Heart left ventricle (tissue), 13 donors: ENCODE results near the gene MORF4L2.

Experiments
- POLR2A ChIP-seq, 2 donors: fragments of 450-650 bp; IDR thresholded peaks; one replicate each; pipeline ENCODE4 v1.6.1; 2017; ENCODE audit warnings: antibody characterized with exemption in 2 of 2, mild to moderate bottlenecking in 2 of 2, moderate library complexity in 2 of 2
- TF ChIP-seq, protein P1 (sequence below), 12 donors: fragments of 200-600 bp; sonication (generic) in 4 of 12; IDR thresholded peaks; one replicate each; pipeline versions ENCODE4 v1.5.0 to v1.8.0; 2018 to 2022; ENCODE audit warnings: antibody characterized with exemption in 12 of 12, mild to moderate bottlenecking in 5 of 12
- donor health status: ischemic (EF 13 %, LVEDD 7.1; RV severe dilation, severe dysfunction).
- donor health status: DM: no; HTN: yes; CAD: no.
- donor health status: DM: no; HTN: no; CAD: no.
- donor health status: ischemic (EF 25% LVEDD 6.9; RV normal size, moderate dysfunction).
- donor health status: ischemic (EF 25% LVEDD 5.7; RV mildly dilated, moderate dysfunction).
- donor health status: ischemic (EF 35%, LVEDD 5.7; RV mildly dilated, moderate dysfunction).
- donor health status: nonischemic (EF 11% LVEDD 7.7; RV severe dilation, severe dysfunction).
- donor health status: DM: yes; HTN: yes; CAD: no.
- donor health status: PGD.
- donor health status: ischemic (EF 29% LVEDD 5.4; RV normal size, mild dysfunction).
- donor health status: nonischemic (EF 23%, LVEDD 6.1; RV moderate dilation, normal function).

DNA sequence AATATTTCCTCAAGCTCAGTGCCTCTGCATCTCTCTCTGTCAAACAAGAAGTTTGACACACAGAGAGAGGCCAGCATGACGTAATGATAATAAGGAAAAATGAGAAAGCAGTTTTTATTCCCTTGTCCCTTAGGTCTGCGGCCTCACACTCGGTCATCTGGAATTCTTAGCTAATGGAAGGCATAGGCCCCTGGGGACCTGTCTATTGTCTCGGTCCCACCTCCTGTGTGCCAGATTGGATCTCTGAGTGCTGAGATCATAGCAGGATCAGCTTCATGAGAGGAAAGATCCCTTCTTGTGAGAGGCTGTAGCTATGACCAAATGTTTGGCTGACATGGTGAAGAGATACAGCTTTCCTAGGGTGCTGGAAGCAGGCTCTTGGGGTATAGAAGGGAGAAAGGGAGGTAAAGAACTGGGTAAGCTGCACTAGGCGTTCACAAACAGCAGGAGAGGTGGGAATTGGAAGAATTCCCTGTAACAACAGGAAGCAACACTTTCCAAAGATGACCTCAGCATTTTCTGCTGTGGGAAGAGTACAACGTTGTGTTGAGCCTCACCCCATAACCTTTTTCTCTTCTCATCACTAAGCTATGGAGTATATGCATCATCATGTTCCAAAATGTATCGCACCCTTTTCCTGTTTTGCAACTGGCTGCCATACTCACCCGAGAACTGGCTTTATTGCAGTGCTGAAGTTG is 44.4 kb upstream of the MORF4L2 start:
- TF ChIP-seq, protein P1, sequence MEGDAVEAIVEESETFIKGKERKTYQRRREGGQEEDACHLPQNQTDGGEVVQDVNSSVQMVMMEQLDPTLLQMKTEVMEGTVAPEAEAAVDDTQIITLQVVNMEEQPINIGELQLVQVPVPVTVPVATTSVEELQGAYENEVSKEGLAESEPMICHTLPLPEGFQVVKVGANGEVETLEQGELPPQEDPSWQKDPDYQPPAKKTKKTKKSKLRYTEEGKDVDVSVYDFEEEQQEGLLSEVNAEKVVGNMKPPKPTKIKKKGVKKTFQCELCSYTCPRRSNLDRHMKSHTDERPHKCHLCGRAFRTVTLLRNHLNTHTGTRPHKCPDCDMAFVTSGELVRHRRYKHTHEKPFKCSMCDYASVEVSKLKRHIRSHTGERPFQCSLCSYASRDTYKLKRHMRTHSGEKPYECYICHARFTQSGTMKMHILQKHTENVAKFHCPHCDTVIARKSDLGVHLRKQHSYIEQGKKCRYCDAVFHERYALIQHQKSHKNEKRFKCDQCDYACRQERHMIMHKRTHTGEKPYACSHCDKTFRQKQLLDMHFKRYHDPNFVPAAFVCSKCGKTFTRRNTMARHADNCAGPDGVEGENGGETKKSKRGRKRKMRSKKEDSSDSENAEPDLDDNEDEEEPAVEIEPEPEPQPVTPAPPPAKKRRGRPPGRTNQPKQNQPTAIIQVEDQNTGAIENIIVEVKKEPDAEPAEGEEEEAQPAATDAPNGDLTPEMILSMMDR (IDR thresholded peaks at IDR 0.05): no peak
- TF ChIP-seq POLR2A (IDR thresholded peaks at IDR 0.05): no peak
